Activated CD4-positive, alpha-beta T cell treated with anti-CD3 and anti-CD28 coated beads, Interleukin-2, amount 50 U/mL, for 16 hours (primary cell): Measurements from ENCODE around the gene SAFB2.
A peak's percentile ranks its signal among the peaks of the same experiment; 100 is the strongest.

ENCODE experiments used
- DNase-seq: peaks from one replicate; pipeline ENCODE4 v3.0.0-alpha.2; 2020

The SAFB2 gene

GRCh38 chr19:5578097-5578846, 44.3 kb downstream of the SAFB2 start:
- DNase-seq, result peak; percentile 72

DNA sequence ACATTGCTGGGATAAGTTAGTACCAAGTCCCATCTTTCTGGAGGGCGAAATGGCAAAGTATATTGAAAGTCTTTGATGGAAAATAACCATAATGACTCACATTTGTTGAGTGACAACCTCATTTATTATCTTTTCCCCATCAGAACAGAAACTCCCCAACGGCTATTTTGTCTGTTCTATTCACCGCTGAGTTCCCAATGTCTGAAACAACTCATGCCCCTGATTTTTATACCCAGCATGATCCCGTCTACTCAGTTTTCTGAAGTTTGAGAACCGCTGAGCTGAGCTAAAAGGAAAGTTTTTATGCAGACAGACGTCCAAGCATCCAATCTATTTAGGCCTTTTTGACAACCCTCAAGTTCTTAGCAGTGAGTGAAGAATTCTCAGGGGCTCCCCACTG, 47.0 kb downstream of the SAFB2 start:
- DNase-seq, result no peak

GRCh38 chr19:5572556-5573286, 49.9 kb downstream of the SAFB2 start:
- no peak for DNase-seq

DNA sequence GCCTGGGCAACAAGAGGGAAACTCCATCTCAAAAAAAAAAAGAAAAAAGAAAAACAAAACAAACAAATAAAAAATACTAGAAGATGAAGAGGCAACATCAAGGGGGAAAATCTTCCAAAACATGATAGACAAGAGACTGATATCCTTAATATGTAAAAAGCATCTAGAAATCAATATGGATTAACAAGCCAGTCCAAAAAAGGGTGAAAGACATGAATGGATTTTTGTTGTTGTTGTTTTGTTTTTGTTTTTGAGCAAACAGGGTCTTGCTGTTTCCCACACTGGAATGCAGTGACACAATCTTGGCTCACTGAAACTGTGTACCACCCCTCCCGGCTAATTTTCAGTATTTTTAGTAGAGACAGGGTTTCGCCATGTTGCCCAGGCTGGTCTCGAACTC, 50.8 kb downstream of the SAFB2 start:
- DNase-seq, result no peak

DNA sequence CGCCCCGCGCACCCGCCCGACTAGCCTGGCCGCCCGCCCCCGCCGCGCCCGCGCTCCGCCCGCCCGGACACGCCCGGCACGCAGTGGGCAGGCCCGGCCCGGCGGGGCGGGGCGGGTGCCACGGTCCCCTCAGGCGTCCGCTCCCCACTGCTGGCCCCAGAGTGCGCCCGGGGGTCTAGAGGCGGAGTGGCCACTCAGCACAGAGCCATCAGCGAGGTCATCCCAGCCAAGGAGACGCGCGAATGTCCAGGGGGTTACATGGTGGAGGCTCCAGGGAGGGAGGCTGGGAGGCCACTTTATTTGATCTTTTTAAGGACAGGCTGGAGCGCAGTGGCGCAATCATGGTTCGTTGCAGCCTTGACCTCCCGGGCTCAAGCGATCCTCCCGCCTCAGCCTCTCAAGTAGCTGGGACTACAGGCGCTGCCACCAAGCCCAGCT, 54.6 kb downstream of the SAFB2 start:
- DNase-seq, result no peak

GRCh38 chr19:5567360-5567969, 55.1 kb downstream of the SAFB2 start, which contains the start of gene TINCR:
TSS of gene TINCR (minus strand) at chr19:5567953.
- no peak for DNase-seq

GRCh38 chr19:5564930-5565329, 57.6 kb downstream of the SAFB2 start:
- no peak for DNase-seq

DNA sequence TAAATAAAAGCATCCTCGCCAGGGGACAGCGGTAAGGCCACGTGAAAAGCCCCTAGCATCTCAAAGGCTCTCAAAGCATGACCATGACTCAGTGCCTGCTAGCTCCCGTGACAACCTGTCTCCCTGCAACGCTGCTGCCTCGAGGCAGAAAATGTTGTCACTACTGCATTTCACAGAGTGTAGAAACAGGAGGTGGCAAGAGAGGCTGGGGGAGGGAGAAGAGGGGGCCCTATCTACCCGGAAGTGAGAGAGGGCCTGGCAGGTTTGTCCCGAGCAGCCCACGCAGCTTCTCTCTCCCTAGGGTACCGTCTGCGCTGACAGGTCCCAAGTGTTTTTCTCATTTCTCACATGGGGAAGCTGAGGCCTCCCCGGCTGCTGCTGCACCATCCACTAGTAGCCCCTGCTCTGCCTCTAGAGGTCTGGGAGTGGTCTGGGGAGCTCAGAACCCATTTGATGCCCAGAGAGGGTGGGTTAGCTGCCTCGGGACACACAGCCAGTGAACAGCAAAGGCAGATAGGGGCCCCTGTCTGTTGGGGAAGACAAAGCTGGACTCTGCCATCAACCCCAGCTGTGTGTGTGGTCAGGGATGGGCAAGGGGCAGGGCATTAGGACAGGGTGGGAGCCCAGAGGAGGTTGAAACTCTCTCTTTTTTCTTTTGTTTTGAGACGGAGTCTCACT, 58.5 kb downstream of the SAFB2 start:
- no peak for DNase-seq

GRCh38 chr19:5563008-5563431, 59.6 kb downstream of the SAFB2 start:
- DNase-seq, result no peak

- no peak for DNase-seq
Measured at GRCh38 chr19:5562280-5562679, 60.3 kb downstream of the SAFB2 start.

DNA sequence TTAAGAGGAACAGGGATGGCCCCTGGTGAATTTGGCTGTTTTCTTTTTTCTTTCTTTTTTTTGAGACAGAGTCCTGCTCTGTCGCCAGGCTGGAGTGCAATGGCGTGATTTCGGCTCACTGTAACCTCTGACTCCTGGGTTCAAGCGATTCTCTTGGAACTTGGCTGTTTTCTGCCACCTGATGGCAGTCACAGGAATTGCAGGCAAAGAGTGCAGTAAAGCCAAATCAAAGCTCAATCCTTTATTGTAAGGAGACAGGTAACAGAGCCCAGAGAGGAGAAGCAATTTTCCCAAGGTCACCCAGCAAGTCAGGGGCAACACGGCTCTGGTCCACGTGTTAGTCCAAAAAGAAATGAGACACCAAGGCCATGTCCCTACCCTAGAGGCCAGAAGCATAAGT, 61.0 kb downstream of the SAFB2 start:
- no peak for DNase-seq

- no peak for DNase-seq
Measured at GRCh38 chr19:5560156-5560555, 62.4 kb downstream of the SAFB2 start.

DNA sequence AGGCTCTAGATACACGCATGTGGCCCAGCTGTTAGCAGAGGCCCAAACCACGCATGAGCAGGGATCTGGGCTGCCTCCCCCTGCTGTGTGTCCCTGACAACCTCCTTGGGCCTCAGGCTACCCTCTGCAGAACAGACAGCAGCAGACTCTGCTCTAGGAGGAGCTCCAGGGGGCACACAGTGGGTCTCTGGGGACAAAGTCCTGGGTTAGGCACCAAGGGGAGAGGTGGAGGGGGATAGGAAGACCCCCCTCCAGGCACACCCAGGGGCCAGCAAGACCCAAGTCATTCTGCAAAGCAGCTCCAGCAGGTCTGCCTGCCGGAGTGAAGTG, 62.8 kb downstream of the SAFB2 start:
- no peak for DNase-seq

DNA sequence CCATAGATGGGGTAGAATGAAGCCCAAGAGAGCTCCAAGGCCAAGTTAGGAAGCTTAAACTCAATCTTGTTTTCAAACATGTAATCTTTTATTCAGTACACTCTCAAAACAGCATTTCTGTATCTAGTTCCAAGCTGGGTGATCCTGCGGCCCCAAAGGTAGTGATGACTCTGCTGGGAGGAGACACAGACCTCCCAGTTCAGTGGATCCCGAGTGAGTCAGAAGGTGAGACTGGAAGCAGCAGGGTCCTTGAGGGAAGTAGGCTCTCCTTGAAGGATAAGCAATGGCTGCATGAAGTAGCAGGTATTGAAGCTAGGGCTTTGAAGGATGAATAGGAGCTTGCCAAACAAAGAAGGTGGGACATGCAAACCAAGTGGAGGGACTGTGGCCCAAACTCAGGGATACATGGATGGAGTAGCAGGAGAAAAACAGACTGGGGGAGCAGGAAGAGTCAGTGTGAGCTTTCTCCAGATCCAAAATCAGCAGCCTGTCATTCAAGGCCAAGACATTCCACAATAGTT, 64.4 kb downstream of the SAFB2 start:
- no peak for DNase-seq

- DNase-seq, result no peak
Measured at GRCh38 chr19:5557691-5558090, 64.9 kb downstream of the SAFB2 start.

DNA sequence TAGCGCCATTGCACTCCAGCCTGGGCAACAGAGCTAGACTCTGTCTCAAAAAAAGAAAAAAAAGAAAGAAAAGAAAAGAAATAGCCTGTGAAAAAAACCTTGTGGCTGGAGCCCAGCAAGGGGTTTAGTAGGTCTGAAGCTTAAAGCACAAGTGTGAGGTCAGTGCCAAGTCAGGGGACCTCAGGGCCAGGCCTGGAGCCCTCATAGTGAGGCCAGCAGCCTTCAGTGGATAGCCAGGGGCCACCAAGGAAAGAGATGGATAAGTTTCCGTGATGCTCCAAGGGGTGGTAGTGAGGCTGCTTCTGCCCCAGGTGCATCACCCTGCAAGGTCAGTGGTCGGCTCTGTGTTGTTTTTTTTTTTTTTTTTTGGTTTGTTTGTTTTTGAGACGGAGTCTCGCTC, 67.7 kb downstream of the SAFB2 start:
- DNase-seq, result no peak

DNA sequence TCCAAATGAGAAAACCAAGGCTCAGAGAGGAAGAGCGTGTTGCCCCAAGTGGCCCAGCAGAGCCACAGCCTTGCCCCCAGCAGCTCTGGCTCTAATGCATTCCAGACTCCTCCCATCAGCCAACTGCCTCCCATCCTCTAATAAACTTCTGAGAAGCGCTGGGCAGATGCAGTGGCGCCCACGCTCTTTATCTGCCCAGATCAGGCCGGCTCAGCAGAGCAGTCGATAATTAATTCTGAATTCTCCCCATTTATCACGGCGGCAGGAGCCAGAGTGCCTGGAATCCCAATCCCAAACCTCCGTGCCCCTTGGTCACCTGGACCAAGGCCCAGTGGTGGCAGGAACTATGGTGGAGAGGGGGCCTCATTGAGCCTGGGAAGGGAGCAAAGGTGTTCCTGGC, 68.7 kb downstream of the SAFB2 start:
- no peak for DNase-seq

GRCh38 chr19:5547881-5548280, 74.7 kb downstream of the SAFB2 start:
- DNase-seq, result peak; percentile 9

DNA sequence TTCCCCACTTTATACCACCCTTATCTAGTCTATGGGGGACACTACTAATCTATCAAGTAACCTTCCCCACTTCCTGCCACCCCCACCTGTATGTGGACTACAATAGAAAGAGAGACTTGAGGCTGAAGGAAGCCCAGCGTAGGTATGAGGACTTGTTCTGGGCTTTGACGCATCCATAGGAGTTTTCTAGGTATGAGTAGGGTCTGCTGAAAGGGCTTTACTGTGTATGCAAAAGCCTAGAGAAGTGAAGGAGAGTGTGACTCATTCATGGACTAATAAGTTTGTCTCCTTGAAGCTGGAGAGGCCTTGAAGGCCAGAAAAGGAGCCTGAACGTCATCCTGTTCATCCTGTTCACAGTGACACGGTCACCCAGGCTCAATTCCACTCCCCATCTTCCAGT, 76.6 kb downstream of the SAFB2 start:
- DNase-seq, result peak; percentile 5

- DNase-seq, result no peak
Measured at GRCh38 chr19:5545051-5545450, 77.5 kb downstream of the SAFB2 start.

DNA sequence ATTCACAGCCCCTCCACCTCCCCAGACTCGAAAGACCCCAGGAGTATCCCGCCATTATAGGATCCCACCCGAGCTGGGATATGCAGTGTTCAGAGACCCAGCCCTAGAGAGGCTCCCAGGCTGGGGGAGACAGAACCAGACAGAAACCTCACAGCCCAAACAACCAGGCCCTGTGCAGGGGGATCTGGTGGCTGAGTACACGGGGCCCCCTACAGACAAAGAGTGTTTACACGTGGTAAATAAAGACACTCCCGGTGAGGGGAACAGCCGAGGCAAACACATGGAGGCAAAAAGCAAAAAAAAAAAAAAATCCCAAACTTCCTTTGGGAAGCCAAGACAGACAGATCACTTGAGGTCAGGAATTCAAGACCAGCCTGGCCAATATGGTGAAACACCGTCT, 79.9 kb downstream of the SAFB2 start:
- DNase-seq, result no peak

DNA sequence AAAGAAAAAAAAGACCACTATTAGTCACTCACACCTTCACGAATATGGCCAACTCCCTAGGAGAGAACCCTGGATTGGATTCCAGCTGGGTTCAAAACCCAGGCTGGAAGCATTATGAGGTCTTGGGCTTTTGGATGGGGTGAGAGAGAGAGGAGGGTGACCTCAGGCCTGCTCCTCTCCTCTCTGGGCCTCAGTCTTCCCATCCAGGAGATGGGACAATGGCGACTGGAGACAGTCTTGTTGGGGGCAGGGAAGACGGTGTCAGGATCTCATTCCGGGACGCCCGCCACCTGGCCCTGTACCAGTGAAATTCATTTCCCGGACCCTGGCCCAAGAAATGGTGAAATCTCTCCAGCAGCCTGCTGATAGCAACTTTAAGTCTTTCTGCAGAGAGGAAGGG, 81.1 kb downstream of the SAFB2 start:
- no peak for DNase-seq

GRCh38 chr19:5540208-5540607, 82.4 kb downstream of the SAFB2 start:
- no peak for DNase-seq
